K562 (cell line): ENCODE measurements around the gene PAFAH2. TPM values are rescaled to one million over a fixed set of nuclear protein-coding genes. Genes with fewer than 3 reads are reported as not detected.
A peak's percentile ranks its signal among the peaks of the same experiment; 100 is the strongest.

Experiments used
- CTBP1 ChIP-seq: fragments of 450-650 bp; IDR thresholded peaks from 2 replicates; pipeline ENCODE4 v1.6.1; 2016; ENCODE audit warnings: borderline replicate concordance
- GATA2 ChIP-seq: sonication (generic); formaldehyde crosslinking; IDR thresholded peaks from 2 replicates; pipeline ENCODE4 v1.4.0; 2020; ENCODE audit warnings: mild to moderate bottlenecking, missing genetic modification reagents
- MYC ChIP-seq, 2 experiments: fragments of 250-450 bp in 1 of 2; sonication (Bioruptor Pico) in 1 of 2; IDR thresholded peaks; 2 replicates each; pipeline versions ENCODE4 v1.5.1 to v1.6.1; 2012 to 2021; ENCODE audit warnings: low read depth in 2 of 2, borderline replicate concordance in 1 of 2, improper control_type of control experiment in 1 of 2, low read length in 1 of 2, mild to moderate bottlenecking in 1 of 2, moderate library complexity in 1 of 2
- RB1 ChIP-seq: fragments of 450-650 bp; IDR thresholded peaks from 2 replicates; pipeline ENCODE4 v1.6.1; 2017; ENCODE audit warnings: low read depth, mild to moderate bottlenecking
- SP1 ChIP-seq: sonication (generic); formaldehyde crosslinking; IDR thresholded peaks from 2 replicates; pipeline ENCODE4 v1.8.1; 2022; ENCODE audit warnings: mild to moderate bottlenecking, missing genetic modification reagents
- SRF ChIP-seq, 2 experiments: fragments of 250-450, 450-650 bp in 1 of 2; sonication (Bioruptor Pico) in 1 of 2; sonication (generic) in 1 of 2; formaldehyde crosslinking; IDR thresholded peaks; 2 replicates each; pipeline versions ENCODE4 v1.5.0 to v1.5.1; 2020 to 2022; ENCODE audit warnings: mild to moderate bottlenecking in 1 of 2, missing genetic modification reagents in 1 of 2
- TAF7 ChIP-seq: fragments of 450-650 bp; IDR thresholded peaks from 2 replicates; pipeline ENCODE4 v1.6.1; 2016; ENCODE audit warnings: missing genetic modification characterization, missing compliant biosample characterization
- ZBTB17 ChIP-seq: fragments of 450-650 bp; formaldehyde crosslinking; IDR thresholded peaks from 2 replicates; pipeline ENCODE4 v1.4.0; 2020; ENCODE audit warnings: mild to moderate bottlenecking
- ZNF133 ChIP-seq: fragments of 250-450 bp; sonication (Bioruptor Pico); IDR thresholded peaks from 2 replicates; pipeline ENCODE4 v1.4.0; 2020; ENCODE audit warnings: mild to moderate bottlenecking
- polyA plus RNA-seq, 8 experiments: library from polyadenylated mRNA; depleted of rRNA in 4 of 8; stranded (reverse) in 5 of 8; unstranded in 3 of 8; fragments of >200 nt; fragmentation: Nextera tagmentation in 2 of 8; fragmentation: Illumina TruSeq in 1 of 8; extraction: Ambion mirVana in 2 of 8; extraction: Trizol in 1 of 8; gene quantifications; 2 replicates each; pipeline versions ENCODE4 v1.2.1 to v1.2.3, GENCODE V29; 2011 to 2014; ENCODE audit warnings: inconsistent platforms in 1 of 8, missing spikeins in 1 of 8
- total RNA-seq, 7 experiments: library from RNA; depleted of rRNA in 6 of 7; stranded (reverse); fragments of >200 nt in 6 of 7; fragmentation: Illumina TruSeq in 2 of 7; extraction: Trizol in 2 of 7; gene quantifications; 2 replicates each; pipeline versions ENCODE4 v1.2.1 to v1.2.3, GENCODE V29; 2011 to 2021; ENCODE audit warnings: low replicate concordance in 1 of 7
- TF ChIP-seq, protein P1 (sequence below): fragments of 200-600 bp; sonication (generic); IDR thresholded peaks from one replicate; pipeline ENCODE4 v1.6.1; 2012; ENCODE audit warnings: mild to moderate bottlenecking, low read depth, low read length, inconsistent platforms

Gene PAFAH2
- total and polyA plus RNA-seq, 9 of the 15 experiments (the other 6 are each of a cell fraction or from before 2014, with no cell fraction given) = 4.2 to 10.9 (median 6.8) TPM

DNA sequence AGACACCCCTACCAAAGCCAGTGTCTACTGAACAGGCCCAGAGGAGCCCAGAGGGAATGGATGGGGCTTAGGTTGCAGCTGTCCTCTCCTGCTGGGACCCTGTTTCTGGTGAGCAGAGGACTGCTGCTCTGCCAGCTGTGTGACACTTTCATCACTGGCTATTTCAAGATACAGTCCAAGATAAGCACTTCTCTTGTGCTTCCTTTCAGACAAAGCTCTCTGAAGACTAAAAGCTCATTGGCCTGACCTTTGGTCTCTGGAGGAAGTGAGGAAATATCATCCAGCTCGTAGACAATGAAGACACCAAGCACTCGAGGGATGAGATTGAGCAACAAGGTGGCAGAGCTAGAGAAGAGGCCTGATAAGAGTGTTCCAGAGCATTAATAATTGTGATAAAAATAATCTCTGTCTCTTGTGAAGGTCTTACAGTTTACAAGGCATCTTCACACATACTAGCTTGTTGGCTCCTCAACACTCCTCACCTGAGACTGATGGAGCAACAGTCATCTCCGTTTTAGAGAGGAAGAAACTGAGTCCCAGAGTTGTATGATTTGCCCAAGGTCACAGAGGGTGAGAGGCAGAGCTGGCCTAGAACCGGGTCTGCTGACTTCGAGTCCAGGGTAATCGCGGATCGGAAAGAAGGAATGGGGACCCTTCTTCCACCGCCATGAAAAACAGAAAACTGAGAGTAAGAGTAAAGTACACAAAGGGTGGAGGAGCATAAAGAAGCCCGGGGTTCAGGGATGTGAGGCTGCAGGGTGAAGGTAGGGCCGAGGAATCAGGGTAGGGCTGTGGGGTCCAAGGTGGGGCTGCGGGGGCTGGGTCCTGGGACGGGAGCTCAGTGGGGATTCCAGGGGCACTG is 666 bp downstream of the PAFAH2 start (continued):
- TF ChIP-seq TAF7 (tag) = no peak
- TF ChIP-seq RB1 = no peak; the same call in 1 of the 2 replicates
- TF ChIP-seq ZNF133 (CRISPR knock-in tag) = 0 out of 2 replicates have a peak, but pooled peaks have one; percentile 4
- TF ChIP-seq ZBTB17 (CRISPR knock-in tag) = peak; percentile 85; the same call in 1 of the 2 replicates
- TF ChIP-seq CTBP1 = peak; percentile 76; the same call in 1 of the 2 replicates
- no peak for TF ChIP-seq SRF (CRISPR knock-in tag; IDR thresholded peaks at IDR 0.05)
- TF ChIP-seq, protein P1, sequence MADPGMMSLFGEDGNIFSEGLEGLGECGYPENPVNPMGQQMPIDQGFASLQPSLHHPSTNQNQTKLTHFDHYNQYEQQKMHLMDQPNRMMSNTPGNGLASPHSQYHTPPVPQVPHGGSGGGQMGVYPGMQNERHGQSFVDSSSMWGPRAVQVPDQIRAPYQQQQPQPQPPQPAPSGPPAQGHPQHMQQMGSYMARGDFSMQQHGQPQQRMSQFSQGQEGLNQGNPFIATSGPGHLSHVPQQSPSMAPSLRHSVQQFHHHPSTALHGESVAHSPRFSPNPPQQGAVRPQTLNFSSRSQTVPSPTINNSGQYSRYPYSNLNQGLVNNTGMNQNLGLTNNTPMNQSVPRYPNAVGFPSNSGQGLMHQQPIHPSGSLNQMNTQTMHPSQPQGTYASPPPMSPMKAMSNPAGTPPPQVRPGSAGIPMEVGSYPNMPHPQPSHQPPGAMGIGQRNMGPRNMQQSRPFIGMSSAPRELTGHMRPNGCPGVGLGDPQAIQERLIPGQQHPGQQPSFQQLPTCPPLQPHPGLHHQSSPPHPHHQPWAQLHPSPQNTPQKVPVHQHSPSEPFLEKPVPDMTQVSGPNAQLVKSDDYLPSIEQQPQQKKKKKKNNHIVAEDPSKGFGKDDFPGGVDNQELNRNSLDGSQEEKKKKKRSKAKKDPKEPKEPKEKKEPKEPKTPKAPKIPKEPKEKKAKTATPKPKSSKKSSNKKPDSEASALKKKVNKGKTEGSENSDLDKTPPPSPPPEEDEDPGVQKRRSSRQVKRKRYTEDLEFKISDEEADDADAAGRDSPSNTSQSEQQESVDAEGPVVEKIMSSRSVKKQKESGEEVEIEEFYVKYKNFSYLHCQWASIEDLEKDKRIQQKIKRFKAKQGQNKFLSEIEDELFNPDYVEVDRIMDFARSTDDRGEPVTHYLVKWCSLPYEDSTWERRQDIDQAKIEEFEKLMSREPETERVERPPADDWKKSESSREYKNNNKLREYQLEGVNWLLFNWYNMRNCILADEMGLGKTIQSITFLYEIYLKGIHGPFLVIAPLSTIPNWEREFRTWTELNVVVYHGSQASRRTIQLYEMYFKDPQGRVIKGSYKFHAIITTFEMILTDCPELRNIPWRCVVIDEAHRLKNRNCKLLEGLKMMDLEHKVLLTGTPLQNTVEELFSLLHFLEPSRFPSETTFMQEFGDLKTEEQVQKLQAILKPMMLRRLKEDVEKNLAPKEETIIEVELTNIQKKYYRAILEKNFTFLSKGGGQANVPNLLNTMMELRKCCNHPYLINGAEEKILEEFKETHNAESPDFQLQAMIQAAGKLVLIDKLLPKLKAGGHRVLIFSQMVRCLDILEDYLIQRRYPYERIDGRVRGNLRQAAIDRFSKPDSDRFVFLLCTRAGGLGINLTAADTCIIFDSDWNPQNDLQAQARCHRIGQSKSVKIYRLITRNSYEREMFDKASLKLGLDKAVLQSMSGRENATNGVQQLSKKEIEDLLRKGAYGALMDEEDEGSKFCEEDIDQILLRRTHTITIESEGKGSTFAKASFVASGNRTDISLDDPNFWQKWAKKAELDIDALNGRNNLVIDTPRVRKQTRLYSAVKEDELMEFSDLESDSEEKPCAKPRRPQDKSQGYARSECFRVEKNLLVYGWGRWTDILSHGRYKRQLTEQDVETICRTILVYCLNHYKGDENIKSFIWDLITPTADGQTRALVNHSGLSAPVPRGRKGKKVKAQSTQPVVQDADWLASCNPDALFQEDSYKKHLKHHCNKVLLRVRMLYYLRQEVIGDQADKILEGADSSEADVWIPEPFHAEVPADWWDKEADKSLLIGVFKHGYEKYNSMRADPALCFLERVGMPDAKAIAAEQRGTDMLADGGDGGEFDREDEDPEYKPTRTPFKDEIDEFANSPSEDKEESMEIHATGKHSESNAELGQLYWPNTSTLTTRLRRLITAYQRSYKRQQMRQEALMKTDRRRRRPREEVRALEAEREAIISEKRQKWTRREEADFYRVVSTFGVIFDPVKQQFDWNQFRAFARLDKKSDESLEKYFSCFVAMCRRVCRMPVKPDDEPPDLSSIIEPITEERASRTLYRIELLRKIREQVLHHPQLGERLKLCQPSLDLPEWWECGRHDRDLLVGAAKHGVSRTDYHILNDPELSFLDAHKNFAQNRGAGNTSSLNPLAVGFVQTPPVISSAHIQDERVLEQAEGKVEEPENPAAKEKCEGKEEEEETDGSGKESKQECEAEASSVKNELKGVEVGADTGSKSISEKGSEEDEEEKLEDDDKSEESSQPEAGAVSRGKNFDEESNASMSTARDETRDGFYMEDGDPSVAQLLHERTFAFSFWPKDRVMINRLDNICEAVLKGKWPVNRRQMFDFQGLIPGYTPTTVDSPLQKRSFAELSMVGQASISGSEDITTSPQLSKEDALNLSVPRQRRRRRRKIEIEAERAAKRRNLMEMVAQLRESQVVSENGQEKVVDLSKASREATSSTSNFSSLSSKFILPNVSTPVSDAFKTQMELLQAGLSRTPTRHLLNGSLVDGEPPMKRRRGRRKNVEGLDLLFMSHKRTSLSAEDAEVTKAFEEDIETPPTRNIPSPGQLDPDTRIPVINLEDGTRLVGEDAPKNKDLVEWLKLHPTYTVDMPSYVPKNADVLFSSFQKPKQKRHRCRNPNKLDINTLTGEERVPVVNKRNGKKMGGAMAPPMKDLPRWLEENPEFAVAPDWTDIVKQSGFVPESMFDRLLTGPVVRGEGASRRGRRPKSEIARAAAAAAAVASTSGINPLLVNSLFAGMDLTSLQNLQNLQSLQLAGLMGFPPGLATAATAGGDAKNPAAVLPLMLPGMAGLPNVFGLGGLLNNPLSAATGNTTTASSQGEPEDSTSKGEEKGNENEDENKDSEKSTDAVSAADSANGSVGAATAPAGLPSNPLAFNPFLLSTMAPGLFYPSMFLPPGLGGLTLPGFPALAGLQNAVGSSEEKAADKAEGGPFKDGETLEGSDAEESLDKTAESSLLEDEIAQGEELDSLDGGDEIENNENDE = no peak
- peak; percentile 79 for TF ChIP-seq GATA2 (CRISPR knock-in tag)
- no peak for TF ChIP-seq SP1 (CRISPR knock-in tag)
- 0 out of 2 replicates have a peak, but pooled peaks have one; percentile 30 for TF ChIP-seq MYC (IDR thresholded peaks at IDR 0.05; ENCODE audit: low read depth, low read length)
- TF ChIP-seq MYC (CRISPR knock-in tag; IDR thresholded peaks at IDR 0.05; ENCODE audit: borderline replicate concordance, low read depth) = no peak
